Right lobe of liver (tissue), 6 donors: Measurements from ENCODE around the gene DNAAF2. TPM values are rescaled to one million over a fixed set of nuclear protein-coding genes. Genes with fewer than 3 reads are reported as not detected.
A peak's percentile ranks its signal among the peaks of the same experiment; 100 is the strongest.

Experiments
- ATAC-seq, 4 donors: fragments of 200-7000 bp; cut with Tn5 transposase; one replicate each; pipeline ENCODE4 v1.9.1; 2020; ENCODE audit warnings: mild to moderate bottlenecking in 4 of 4, moderate library complexity in 4 of 4
- DNase-seq, 3 donors: peaks; one replicate each; pipeline ENCODE4 v3.0.0-alpha.2; 2020
- H3K27ac ChIP-seq, 3 donors: fragments of 200-600 bp; one replicate each; pipeline ENCODE4 v1.8.0; 2022
- H3K27me3 ChIP-seq, 2 donors: fragments of 200-600 bp; one replicate each; pipeline ENCODE4 v1.8.0; 2022
- H3K36me3 ChIP-seq, 4 donors: fragments of 200-600 bp; sonication (generic) in 1 of 4; one replicate each; pipeline versions ENCODE4 v1.5.1 to v1.8.0; 2017 to 2022; ENCODE audit warnings: control low read depth in 1 of 4
- H3K4me1 ChIP-seq, 4 donors: fragments of 200-600 bp; sonication (generic) in 1 of 4; one replicate each; pipeline versions ENCODE4 v1.5.1 to v1.8.0; 2017 to 2022; ENCODE audit warnings: control low read depth in 1 of 4
- H3K4me3 ChIP-seq, 3 donors: fragments of 200-600 bp; one replicate each; pipeline ENCODE4 v1.8.0; 2022
- H3K9me3 ChIP-seq, 4 donors: fragments of 200-600 bp; sonication (generic) in 1 of 4; one replicate each; pipeline versions ENCODE4 v1.5.1 to v1.8.0; 2017 to 2022; ENCODE audit warnings: control low read depth in 1 of 4
- POLR2A ChIP-seq: fragments of 450-650 bp; IDR thresholded peaks from one replicate; pipeline ENCODE4 v1.6.1; 2017; ENCODE audit warnings: antibody characterized with exemption, mild to moderate bottlenecking
- WGBS: methylation state at CpG from one replicate; pipeline ENCODE4 v1.1.6; 2018; ENCODE audit warnings: low coverage, low lambda C conversion rate; ENCODE audit not compliant: insufficient coverage; ENCODE audit errors: missing lambda C conversion rate; 5-methylcytosine and 5-hydroxymethylcytosine counted together
- intact Hi-C, 2 donors: fragments of 100-400 bp; cut with DNase I; formaldehyde crosslinking; loops; one replicate each; pipeline versions ENCODE4 v1.11.2 to v1.14.1; 2022
- total RNA-seq, 6 experiments: library from RNA; depleted of rRNA in 2 of 6; stranded (reverse); fragments of >200 nt in 2 of 6; fragmentation: NEBNext Ultra II Directional in 3 of 6; extraction: Animal tissue kit (Norgen Biotek cat#: 25700) in 3 of 6; gene quantifications; one replicate each; pipeline versions ENCODE4 v1.1.0 to v1.2.4, GENCODE V29; 2016 to 2023
- TF ChIP-seq, protein P1 (sequence below), 4 donors: fragments of 200-600 bp in 3 of 4; fragments of 450-650 bp in 1 of 4; IDR thresholded peaks; one replicate each; pipeline versions ENCODE4 v1.5.1 to v1.8.0; 2016 to 2022; ENCODE audit warnings: antibody characterized with exemption in 4 of 4, mild to moderate bottlenecking in 2 of 4
- donor health status: DM: no; HTN: yes; CAD: no.
- donor health status: DM: no; HTN: no; CAD: no.
- donor health status: DM: no; HTN: no; CAD: no.
- donor health status: DM: no; HTN: yes; CAD: no.
- donor health status: DM: no; HTN: yes; CAD: no.

DNAAF2 gene
- total RNA-seq, 6 experiments from 2014 or later = 2.6 to 9.7 (median 6.0) TPM

DNA sequence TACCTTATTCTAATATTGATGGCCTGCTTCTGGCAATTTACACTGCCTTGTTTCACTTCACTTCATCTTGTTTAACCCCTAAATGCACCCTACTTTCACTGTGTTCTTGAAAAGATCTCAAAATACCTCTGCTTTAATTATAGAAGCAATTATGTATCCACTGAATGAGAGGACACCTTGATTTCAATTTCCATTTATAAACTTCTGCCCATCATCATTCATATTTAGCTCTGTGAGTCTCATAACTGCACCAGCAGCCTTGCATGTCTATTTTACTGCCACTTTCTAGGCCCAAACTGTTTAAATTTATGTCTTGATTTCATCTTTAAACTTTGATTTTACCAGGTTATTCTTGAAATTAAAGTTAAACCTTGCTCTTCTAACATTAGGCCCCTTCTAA lies 7.1 kb upstream of the DNAAF2 start:
- Histone ChIP-seq H3K27me3 (no peaks in the 10 kb centered on the region), H3K4me1 (peaks cover 0 to 43% (median 16%) of the 10 kb centered on the region in 4 donors), H3K27ac (peak overlapping the region in 2 of 3 donors; percentile 62 to 78), H3K4me3 (peak overlapping the region in 2 of 3 donors; percentile 6 to 14), H3K9me3 (no peaks in the 10 kb centered on the region), H3K36me3 (peaks cover 0 to 6% (median 2%) of the 10 kb centered on the region in 4 donors)
- TF ChIP-seq, protein P1, sequence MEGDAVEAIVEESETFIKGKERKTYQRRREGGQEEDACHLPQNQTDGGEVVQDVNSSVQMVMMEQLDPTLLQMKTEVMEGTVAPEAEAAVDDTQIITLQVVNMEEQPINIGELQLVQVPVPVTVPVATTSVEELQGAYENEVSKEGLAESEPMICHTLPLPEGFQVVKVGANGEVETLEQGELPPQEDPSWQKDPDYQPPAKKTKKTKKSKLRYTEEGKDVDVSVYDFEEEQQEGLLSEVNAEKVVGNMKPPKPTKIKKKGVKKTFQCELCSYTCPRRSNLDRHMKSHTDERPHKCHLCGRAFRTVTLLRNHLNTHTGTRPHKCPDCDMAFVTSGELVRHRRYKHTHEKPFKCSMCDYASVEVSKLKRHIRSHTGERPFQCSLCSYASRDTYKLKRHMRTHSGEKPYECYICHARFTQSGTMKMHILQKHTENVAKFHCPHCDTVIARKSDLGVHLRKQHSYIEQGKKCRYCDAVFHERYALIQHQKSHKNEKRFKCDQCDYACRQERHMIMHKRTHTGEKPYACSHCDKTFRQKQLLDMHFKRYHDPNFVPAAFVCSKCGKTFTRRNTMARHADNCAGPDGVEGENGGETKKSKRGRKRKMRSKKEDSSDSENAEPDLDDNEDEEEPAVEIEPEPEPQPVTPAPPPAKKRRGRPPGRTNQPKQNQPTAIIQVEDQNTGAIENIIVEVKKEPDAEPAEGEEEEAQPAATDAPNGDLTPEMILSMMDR (IDR thresholded peaks at IDR 0.05) = no peak
- TF ChIP-seq POLR2A = no peak
- ATAC-seq = no peak
- intact Hi-C loops = loop anchor here in 1 of 2 donors (10.0 kb wide), 1 partner anchor 123 kb away; the partner anchor contains the start of gene KLHDC2
- DNase-seq = no peak

DNA sequence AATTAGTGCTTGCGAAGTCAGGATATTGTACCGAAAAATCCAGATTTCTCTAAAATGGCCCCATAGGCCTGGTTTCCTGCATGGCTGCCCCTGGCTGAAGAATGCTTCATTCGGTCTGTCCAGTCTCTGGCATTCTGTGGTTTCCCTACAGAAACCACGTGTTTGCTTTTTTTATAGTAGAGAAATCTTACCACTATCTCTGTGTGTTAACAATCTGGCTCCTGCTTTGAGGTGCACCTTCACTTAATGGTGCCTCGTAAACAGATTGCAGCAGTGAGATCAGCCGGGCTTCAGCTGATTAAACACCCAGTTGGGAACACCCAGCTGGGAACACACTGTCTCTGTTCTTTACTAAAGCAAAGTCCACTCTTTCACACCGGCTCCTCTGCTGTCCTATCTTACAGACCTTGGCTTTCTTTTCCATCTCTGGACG lies 6.7 kb upstream of the DNAAF2 start:
- H3K9me3 ChIP-seq = no peaks in the 10 kb centered on the region
- peaks cover 0 to 47% (median 16%) of the 10 kb centered on the region in 4 donors for H3K4me1 ChIP-seq
- DNase-seq (peak; percentile 63 to 91 (median 83)), ATAC-seq (peak; percentile 93 to 96 (median 94))
- intact Hi-C loops = loop anchor here in 1 of 2 donors (10.0 kb wide), 1 partner anchor 123 kb away; the partner anchor contains the start of gene KLHDC2
- H3K36me3 ChIP-seq = peaks cover 0 to 6% (median 2%) of the 10 kb centered on the region in 4 donors
- TF ChIP-seq, protein P1 (IDR thresholded peaks at IDR 0.05) = no peak
- peak; percentile 7 for TF ChIP-seq POLR2A
- peak overlapping the region; percentile 35 to 86 (median 78) for H3K27ac ChIP-seq
- H3K27me3 ChIP-seq = no peaks in the 10 kb centered on the region
- peak overlapping the region in 1 of 3 donors; percentile 2 for H3K4me3 ChIP-seq
- WGBS = 33% methylated on average over 8 of the region's 8 CpGs

DNA sequence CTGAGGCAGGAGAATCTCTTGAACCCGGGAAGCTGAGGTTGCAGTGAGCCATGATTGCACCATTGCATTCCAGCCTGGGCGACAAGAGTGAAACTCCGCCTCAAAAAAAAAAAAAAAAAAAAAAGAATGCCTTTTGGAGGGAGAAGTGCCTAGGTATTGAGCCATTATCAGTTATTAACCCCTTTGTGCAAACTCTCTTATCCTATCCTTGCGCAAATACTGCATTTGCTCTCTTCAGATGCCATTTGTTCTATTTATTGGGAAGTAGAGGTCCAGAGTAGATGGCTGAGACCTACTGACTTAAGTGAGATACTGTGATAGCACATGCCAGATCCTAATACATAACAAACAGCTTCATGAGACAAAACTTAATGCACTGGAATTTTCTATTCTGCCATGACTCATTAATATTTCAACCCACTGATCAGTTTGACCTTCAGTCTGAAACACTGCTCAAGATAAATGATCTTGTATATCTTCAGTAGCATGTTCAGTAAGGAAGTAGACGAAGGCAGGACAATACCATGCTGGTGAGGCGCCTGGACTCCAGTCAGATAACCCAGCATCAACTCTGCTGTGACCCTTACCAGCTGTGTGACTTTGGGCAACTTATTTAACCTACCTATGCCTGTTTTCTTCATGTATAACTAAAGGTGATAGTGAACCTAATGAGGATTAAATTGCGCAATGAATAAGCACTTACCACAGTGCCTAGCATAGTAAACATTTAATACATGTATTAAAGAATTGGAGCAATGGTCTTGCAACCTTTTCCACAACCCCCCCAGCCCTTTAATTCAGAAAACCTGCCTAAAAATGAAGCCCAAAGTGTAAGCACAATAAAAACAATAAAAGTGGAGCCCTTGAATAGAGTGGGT lies 5.7 kb upstream of the DNAAF2 start:
- DNase-seq (no peak), ATAC-seq (peak; percentile 33 to 47 (median 38))
- H3K36me3 ChIP-seq = peaks cover 0 to 6% (median 2%) of the 10 kb centered on the region in 4 donors
- peak overlapping the region in 2 of 3 donors; percentile 78 to 86 for H3K27ac ChIP-seq
- TF ChIP-seq, protein P1 (IDR thresholded peaks at IDR 0.05) = no peak
- no peak for TF ChIP-seq POLR2A
- no peaks in the 10 kb centered on the region for H3K9me3 ChIP-seq
- H3K4me3 ChIP-seq = peak overlapping the region in 1 of 3 donors; percentile 2
- H3K27me3 ChIP-seq = no peaks in the 10 kb centered on the region
- intact Hi-C loops = loop anchor here in 1 of 2 donors (10.0 kb wide), 1 partner anchor 124 kb away; the partner anchor contains the start of gene KLHDC2
- WGBS = 31% methylated on average over 7 of the region's 7 CpGs
- H3K4me1 ChIP-seq = peaks cover 0 to 56% (median 16%) of the 10 kb centered on the region in 4 donors

- no peak for DNase-seq
- WGBS = 93% methylated on average over 3 of the region's 3 CpGs
- Histone ChIP-seq H3K4me1 (peaks cover 0 to 47% (median 12%) of the 10 kb centered on the region in 4 donors), H3K27me3 (no peaks in the 10 kb centered on the region), H3K4me3 (no peak overlapping the region), H3K27ac (no peak overlapping the region), H3K36me3 (peaks cover 0 to 6% (median 2%) of the 10 kb centered on the region in 4 donors), H3K9me3 (no peaks in the 10 kb centered on the region)
- no peak for ATAC-seq
- TF ChIP-seq, protein P1 (IDR thresholded peaks at IDR 0.05) = no peak
- no peak for TF ChIP-seq POLR2A
- intact Hi-C loops = loop anchor here in 1 of 2 donors (10.0 kb wide), 1 partner anchor 127 kb away; the partner anchor contains the start of gene KLHDC2
Observed at GRCh38 chr14:49637534-49638078, 2.6 kb upstream of the DNAAF2 start.
